ENCODE measurements around the gene LRRC36. TPM values are rescaled to one million over a fixed set of nuclear protein-coding genes. Genes with fewer than 3 reads are reported as not detected.
A peak's percentile ranks its signal among the peaks of the same experiment; 100 is the strongest.

LRRC36 gene
- total RNA-seq, 2 donors from 2014 or later = not detected

DNA sequence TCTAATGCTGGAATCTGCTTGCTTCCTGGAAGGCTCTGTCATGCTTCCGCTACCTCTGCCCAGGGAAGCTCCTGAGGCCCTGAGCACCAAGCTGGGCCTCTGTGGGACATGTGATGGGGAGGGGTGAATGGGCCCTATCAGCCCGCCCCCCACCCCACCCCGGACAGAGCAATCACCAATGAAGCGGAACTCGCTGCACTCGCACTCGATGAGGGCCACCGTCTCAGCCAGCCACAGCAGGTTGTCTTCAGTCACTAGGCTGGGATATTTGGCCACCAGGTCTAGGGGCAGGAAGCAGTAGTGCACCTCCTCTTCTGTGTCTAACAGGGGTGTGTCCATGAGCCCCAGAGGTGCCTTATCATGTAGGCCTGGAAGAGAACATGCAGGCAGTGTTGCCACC lies 23.6 kb upstream of the LRRC36 start:
- no peaks in the 10 kb centered on the region for H3K9me3 ChIP-seq (ENCODE audit: control insufficient read depth, low read length, poor library complexity, severe bottlenecking)
- no peaks in the 10 kb centered on the region for H3K36me3 Mint-ChIP-seq (ENCODE audit: low read depth)
- ATAC-seq (no peak), DNase-seq (no peak)
- no peak overlapping the region for H3K27ac Mint-ChIP-seq
- H3K27me3 Mint-ChIP-seq = peaks cover 28% of the 10 kb centered on the region
- peaks cover 3% of the 10 kb centered on the region for H3K4me1 Mint-ChIP-seq
- H3K4me3 Mint-ChIP-seq = no peak overlapping the region

DNA sequence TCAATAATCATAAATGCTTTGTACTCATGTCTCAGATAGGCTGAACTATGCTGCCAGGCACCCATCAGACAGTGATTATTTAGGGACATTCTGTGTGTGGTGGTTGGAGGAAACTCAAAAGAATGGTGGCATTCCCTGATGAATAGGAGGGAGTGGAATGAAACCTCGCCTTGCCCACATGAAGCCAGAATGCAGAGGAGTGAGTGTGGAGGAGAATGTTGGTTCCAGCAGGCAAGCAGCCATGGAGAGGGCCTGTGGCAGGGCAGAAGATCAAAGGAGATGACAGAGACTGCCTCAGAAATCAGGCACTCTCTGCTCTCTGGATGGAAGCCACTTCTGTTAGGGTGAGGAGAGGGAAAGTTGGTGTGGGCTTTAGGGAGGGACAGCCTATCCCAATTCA lies 22.6 kb upstream of the LRRC36 start:
- Mint-ChIP-seq H3K36me3 (ENCODE audit: low read depth) (peaks cover 2% of the 10 kb centered on the region), H3K4me1 (peaks cover 8% of the 10 kb centered on the region), H3K27ac (no peak overlapping the region), H3K4me3 (no peak overlapping the region), H3K27me3 (peaks cover 28% of the 10 kb centered on the region)
- DNase-seq (no peak), ATAC-seq (no peak)
- H3K9me3 ChIP-seq (ENCODE audit: control insufficient read depth, low read length, poor library complexity, severe bottlenecking) = no peaks in the 10 kb centered on the region

DNA sequence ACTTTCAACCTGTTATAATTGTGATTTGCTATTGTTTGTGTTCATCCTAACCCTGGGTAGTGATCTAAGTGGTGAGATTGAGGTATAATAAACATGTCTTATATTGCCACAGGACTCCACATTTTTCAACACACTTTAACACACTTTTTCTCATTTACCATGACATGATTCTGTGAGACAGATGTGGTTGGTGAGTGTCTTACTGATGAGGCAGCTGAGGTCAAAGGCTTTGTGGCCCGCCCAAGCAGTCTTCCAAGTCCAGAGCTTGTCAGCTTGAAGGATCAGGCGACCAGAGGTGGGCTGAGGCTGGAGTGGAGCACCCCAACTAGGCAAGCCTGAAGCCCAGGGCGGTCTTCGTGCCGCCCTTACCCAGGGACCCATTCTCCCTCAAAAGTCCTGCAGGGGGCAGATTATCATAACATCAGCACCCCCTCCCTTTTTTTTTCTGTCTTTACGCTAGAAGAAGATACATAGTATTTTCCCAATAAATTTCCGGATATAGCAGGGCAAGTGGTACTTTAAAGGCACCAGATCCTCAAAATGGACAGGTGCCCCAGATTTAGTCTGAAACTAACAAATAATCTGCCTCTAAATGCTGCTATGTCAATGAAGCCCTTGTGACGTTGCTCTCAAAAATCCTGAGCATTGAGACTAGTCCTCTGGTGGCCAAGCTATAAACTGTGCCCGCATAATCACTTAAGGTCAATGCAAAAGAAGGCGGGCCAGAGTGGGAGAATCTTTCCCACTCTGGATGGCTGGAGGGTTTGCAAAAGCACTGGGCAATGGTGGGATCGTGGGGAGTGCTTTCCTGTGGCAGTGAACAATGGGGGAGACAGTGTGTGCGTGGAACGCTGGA lies 21.2 kb upstream of the LRRC36 start:
- no peaks in the 10 kb centered on the region for H3K9me3 ChIP-seq (ENCODE audit: control insufficient read depth, low read length, poor library complexity, severe bottlenecking)
- DNase-seq = no peak
- peaks cover 25% of the 10 kb centered on the region for H3K27me3 Mint-ChIP-seq
- ATAC-seq = no peak
- no peak overlapping the region for H3K4me3 Mint-ChIP-seq
- peaks cover 2% of the 10 kb centered on the region for H3K36me3 Mint-ChIP-seq (ENCODE audit: low read depth)
- H3K4me1 Mint-ChIP-seq = peaks cover 8% of the 10 kb centered on the region
- peak overlapping the region; percentile 53 for H3K27ac Mint-ChIP-seq

DNA sequence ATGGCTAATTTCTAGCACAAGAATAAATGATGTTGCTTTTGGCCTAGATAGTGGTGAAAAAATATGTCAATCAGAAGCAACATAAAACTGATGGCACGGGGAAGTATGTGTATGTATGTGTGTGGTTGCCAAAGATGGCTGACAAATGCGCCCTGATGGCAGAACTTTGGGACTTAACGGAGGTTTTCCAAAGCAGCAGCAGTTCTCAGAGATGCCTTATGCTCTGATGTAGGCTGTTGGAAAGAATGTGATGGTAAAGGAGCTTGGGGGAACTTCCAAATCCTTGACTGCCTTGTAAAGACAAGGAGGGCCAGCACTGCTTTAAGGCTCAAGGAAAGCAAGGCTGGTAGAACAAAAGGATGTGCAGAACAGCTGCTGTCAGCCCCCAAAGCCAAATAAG lies 16.1 kb upstream of the LRRC36 start:
- DNase-seq (no peak), ATAC-seq (no peak)
- Mint-ChIP-seq H3K4me1 (peaks cover 12% of the 10 kb centered on the region), H3K27me3 (peaks cover 16% of the 10 kb centered on the region), H3K27ac (no peak overlapping the region), H3K4me3 (no peak overlapping the region), H3K36me3 (ENCODE audit: low read depth) (peaks cover 6% of the 10 kb centered on the region)
- no peaks in the 10 kb centered on the region for H3K9me3 ChIP-seq (ENCODE audit: control insufficient read depth, low read length, poor library complexity, severe bottlenecking)

DNA sequence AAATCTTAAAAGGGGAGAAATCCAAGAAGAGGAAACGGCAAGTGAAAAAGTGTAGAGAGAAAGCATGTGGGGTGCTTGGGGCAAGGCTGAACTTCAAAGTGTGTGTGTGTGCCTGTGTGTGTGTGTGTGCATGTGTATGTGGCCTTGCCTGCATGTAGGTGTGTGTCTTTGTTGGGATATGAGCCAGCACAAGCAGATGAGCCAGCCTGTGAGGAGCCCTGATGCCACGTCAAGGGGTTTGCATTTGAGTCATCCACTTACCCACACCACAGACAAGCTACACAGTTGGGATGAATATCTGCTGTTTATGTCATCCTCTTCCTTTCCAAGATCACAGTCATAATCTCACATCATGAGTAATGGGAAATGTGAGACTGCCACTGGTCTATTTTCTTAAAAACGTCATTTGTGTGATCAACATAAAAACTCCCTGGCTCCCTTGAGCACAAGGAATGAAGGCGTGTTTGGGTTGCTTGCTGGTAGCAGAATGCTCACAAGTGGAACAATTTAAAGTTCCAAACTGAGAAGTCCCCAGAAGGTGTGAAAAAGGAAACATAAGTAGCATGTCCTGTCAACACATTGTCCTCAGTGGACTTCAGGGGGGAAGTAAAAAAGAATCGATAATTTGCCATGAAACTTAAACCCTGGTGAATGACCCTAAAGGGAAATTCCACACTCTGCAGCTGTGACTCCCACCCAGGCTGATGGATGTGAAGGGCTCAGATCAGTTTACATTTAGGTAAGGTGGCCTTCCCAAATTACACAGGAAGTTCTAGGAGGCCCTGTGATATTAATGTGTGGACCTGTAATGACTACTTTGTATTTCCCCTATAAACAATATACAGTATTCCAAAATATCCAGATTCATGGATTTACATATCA lies 14.8 kb upstream of the LRRC36 start:
- Mint-ChIP-seq H3K4me3 (no peak overlapping the region), H3K27me3 (peaks cover 10% of the 10 kb centered on the region), H3K4me1 (peaks cover 12% of the 10 kb centered on the region), H3K36me3 (ENCODE audit: low read depth) (peaks cover 6% of the 10 kb centered on the region), H3K27ac (no peak overlapping the region)
- ATAC-seq (peak; percentile 64), DNase-seq (no peak)
- no peaks in the 10 kb centered on the region for H3K9me3 ChIP-seq (ENCODE audit: control insufficient read depth, low read length, poor library complexity, severe bottlenecking)

GRCh38 chr16:67312719-67313118 lies 13.9 kb upstream of the LRRC36 start:
- H3K9me3 ChIP-seq (ENCODE audit: control insufficient read depth, low read length, poor library complexity, severe bottlenecking) = no peaks in the 10 kb centered on the region
- H3K4me1 Mint-ChIP-seq = peaks cover 12% of the 10 kb centered on the region
- no peak overlapping the region for H3K27ac Mint-ChIP-seq
- H3K4me3 Mint-ChIP-seq = no peak overlapping the region
- H3K36me3 Mint-ChIP-seq (ENCODE audit: low read depth) = peaks cover 6% of the 10 kb centered on the region
- H3K27me3 Mint-ChIP-seq = peaks cover 13% of the 10 kb centered on the region
- DNase-seq (no peak), ATAC-seq (no peak)

DNA sequence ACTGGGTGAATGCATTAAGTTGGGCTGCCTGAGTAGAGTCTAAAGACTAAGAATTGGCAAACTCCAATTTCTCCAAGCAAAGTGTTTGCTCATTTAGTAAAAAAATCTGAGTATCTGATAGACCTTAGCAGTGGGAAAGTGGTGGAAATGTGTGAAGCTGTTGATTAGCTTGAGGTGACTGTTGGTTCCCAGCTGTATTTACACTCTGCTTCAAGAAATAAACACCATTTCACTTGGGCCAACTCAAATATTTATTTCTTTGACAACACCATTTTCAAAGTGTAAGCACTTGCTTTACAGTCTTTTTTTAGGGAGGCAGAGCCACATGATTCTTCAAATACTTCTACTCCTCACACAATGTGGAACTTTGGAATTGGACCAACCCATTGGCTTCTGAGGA lies 8.8 kb upstream of the LRRC36 start:
- peaks cover 2% of the 10 kb centered on the region for H3K4me1 Mint-ChIP-seq
- H3K36me3 Mint-ChIP-seq (ENCODE audit: low read depth) = peaks cover 2% of the 10 kb centered on the region
- no peak overlapping the region for H3K4me3 Mint-ChIP-seq
- ATAC-seq (no peak), DNase-seq (no peak)
- H3K27ac Mint-ChIP-seq = no peak overlapping the region
- no peaks in the 10 kb centered on the region for H3K9me3 ChIP-seq (ENCODE audit: control insufficient read depth, low read length, poor library complexity, severe bottlenecking)
- peaks cover 46% of the 10 kb centered on the region for H3K27me3 Mint-ChIP-seq

GRCh38 chr16:67326115-67326471 lies 522 bp upstream of the LRRC36 start:
- no peak for DNase-seq
- peak overlapping the region; percentile 89 for H3K4me3 Mint-ChIP-seq
- peaks cover 13% of the 10 kb centered on the region for H3K4me1 Mint-ChIP-seq
- peaks cover 3% of the 10 kb centered on the region for H3K36me3 Mint-ChIP-seq (ENCODE audit: low read depth)
- H3K27ac Mint-ChIP-seq = peak overlapping the region; percentile 72
- no peak for ATAC-seq
- H3K27me3 Mint-ChIP-seq = peaks cover 39% of the 10 kb centered on the region
- no peaks in the 10 kb centered on the region for H3K9me3 ChIP-seq (ENCODE audit: control insufficient read depth, low read length, poor library complexity, severe bottlenecking)

DNA sequence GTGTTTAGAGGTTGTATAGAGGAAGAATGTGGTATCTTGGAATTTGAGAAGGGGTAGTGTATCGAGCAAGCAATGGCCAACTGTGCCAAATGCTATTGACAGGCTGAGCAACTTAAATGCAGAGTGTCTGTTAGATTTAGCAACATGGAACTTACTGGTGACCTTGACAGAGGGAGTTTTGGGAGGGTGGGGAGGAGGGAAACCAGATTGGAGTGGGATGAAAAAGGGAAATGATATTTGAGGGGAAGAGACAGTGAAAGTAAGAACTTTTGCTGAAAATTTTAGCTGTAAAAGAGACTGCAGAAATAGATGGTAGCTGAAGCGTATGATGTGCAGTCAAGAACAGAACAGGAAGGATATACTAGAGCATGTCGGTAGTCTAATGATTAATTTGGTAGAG lies 1.1 kb downstream of the LRRC36 start:
- peaks cover 3% of the 10 kb centered on the region for H3K36me3 Mint-ChIP-seq (ENCODE audit: low read depth)
- peaks cover 27% of the 10 kb centered on the region for H3K27me3 Mint-ChIP-seq
- peaks cover 13% of the 10 kb centered on the region for H3K4me1 Mint-ChIP-seq
- no peaks in the 10 kb centered on the region for H3K9me3 ChIP-seq (ENCODE audit: control insufficient read depth, low read length, poor library complexity, severe bottlenecking)
- ATAC-seq (no peak), DNase-seq (no peak)
- H3K27ac Mint-ChIP-seq = no peak overlapping the region
- H3K4me3 Mint-ChIP-seq = no peak overlapping the region

DNA sequence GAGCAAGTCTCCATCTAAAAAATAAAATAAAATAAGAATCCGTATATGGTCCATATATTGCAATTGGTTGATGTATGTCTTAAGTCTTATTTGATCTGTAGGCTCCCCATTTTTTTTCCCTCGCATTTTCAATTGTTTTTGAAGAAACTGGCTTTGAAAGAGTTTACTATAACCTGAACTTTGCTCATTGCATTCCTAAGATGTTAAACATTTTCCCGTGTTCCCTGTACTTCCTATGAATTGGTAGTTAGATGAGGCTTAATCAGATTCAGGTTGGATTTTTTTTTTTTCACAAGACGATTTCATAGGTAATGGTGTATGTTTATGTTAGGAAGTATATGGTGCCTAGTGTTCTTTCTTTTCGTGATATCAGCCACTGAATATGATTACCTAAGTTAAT lies 3.3 kb downstream of the LRRC36 start:
- H3K27me3 Mint-ChIP-seq = peaks cover 6% of the 10 kb centered on the region
- ATAC-seq (no peak), DNase-seq (no peak)
- H3K27ac Mint-ChIP-seq = no peak overlapping the region
- peaks cover 3% of the 10 kb centered on the region for H3K36me3 Mint-ChIP-seq (ENCODE audit: low read depth)
- H3K4me3 Mint-ChIP-seq = no peak overlapping the region
- no peaks in the 10 kb centered on the region for H3K9me3 ChIP-seq (ENCODE audit: control insufficient read depth, low read length, poor library complexity, severe bottlenecking)
- H3K4me1 Mint-ChIP-seq = peaks cover 10% of the 10 kb centered on the region

DNA sequence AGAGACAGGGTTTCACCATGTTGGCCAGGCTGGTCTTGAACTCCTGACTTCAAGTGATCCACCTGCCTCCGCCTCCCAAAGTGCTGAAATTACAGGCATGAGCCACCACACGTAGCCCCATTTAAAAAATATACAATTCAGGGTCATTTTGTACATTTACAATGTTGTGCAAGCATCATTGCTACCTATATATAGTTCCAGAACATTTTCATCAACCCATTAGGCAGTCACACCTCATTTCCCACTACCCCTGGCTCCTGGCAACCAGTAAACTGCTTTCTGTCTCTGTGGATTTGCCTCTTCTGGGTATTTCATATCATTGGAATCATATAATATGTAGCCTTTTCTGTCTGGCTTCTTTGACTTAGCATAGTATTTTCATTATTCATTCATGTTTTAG lies 6.7 kb downstream of the LRRC36 start:
- ATAC-seq (no peak), DNase-seq (no peak)
- Mint-ChIP-seq H3K27me3 (no peaks in the 10 kb centered on the region), H3K36me3 (ENCODE audit: low read depth) (no peaks in the 10 kb centered on the region), H3K4me3 (no peak overlapping the region), H3K4me1 (no peaks in the 10 kb centered on the region), H3K27ac (no peak overlapping the region)
- H3K9me3 ChIP-seq (ENCODE audit: control insufficient read depth, low read length, poor library complexity, severe bottlenecking) = no peaks in the 10 kb centered on the region

GRCh38 chr16:67336116-67336515 lies 9.5 kb downstream of the LRRC36 start:
- Mint-ChIP-seq H3K4me1 (no peaks in the 10 kb centered on the region), H3K27ac (no peak overlapping the region), H3K36me3 (ENCODE audit: low read depth) (no peaks in the 10 kb centered on the region), H3K4me3 (no peak overlapping the region), H3K27me3 (no peaks in the 10 kb centered on the region)
- no peaks in the 10 kb centered on the region for H3K9me3 ChIP-seq (ENCODE audit: control insufficient read depth, low read length, poor library complexity, severe bottlenecking)
- ATAC-seq = no peak
- DNase-seq = no peak

- Mint-ChIP-seq H3K4me3 (no peak overlapping the region), H3K4me1 (no peaks in the 10 kb centered on the region), H3K27me3 (no peaks in the 10 kb centered on the region), H3K27ac (no peak overlapping the region), H3K36me3 (ENCODE audit: low read depth) (no peaks in the 10 kb centered on the region)
- ATAC-seq (no peak), DNase-seq (no peak)
- H3K9me3 ChIP-seq (ENCODE audit: control insufficient read depth, low read length, poor library complexity, severe bottlenecking) = no peaks in the 10 kb centered on the region
These were observed 10.0 kb downstream of the LRRC36 start for GRCh38 chr16:67336648-67337047.
